Transverse colon (tissue), 3 donors: ENCODE measurements around the gene ZNF580.

Experiments used
- EP300 ChIP-seq: sonication (generic); formaldehyde crosslinking; IDR thresholded peaks from one replicate; pipeline ENCODE4 v1.6.1; 2017; ENCODE audit warnings: antibody characterized with exemption, low read depth
- POLR2A ChIP-seq: fragments of 450-650 bp; IDR thresholded peaks from one replicate; pipeline ENCODE4 v1.6.1; 2016; ENCODE audit warnings: antibody characterized with exemption, mild to moderate bottlenecking, moderate library complexity
- TF ChIP-seq, protein P1 (sequence below), 5 experiments: fragments of 200-600 bp in 3 of 5; fragments of 450-650 bp in 2 of 5; sonication (generic) in 3 of 5; IDR thresholded peaks; 1 replicate in 2 of 5; 2 replicates in 3 of 5; pipeline ENCODE4 v1.5.1; 2016 to 2017; ENCODE audit warnings: antibody characterized with exemption in 5 of 5, inconsistent platforms in 3 of 5, mild to moderate bottlenecking in 2 of 5, moderate library complexity in 1 of 5

DNA sequence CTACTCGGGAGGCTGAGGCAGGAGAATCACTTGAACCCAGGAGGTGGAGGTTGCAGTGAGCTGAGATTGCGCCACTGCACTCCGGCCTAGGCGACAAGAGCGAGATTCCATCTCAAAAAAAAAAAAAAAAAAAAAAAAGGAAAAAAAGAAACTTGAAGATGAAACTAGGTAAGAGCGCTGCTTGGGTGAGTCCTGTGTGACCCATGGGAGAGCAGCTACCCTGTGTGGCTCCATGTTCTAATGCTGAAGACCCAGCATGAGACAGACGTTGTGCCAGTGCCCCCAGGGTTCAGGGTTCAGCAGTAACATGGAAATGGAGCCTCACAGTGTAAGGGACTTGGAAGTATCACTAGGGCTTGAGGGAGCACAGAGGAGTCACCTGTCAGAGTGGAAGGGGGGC, 22.4 kb upstream of the ZNF580 start:
- TF ChIP-seq, protein P1, sequence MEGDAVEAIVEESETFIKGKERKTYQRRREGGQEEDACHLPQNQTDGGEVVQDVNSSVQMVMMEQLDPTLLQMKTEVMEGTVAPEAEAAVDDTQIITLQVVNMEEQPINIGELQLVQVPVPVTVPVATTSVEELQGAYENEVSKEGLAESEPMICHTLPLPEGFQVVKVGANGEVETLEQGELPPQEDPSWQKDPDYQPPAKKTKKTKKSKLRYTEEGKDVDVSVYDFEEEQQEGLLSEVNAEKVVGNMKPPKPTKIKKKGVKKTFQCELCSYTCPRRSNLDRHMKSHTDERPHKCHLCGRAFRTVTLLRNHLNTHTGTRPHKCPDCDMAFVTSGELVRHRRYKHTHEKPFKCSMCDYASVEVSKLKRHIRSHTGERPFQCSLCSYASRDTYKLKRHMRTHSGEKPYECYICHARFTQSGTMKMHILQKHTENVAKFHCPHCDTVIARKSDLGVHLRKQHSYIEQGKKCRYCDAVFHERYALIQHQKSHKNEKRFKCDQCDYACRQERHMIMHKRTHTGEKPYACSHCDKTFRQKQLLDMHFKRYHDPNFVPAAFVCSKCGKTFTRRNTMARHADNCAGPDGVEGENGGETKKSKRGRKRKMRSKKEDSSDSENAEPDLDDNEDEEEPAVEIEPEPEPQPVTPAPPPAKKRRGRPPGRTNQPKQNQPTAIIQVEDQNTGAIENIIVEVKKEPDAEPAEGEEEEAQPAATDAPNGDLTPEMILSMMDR (IDR thresholded peaks at IDR 0.05): no peak
- TF ChIP-seq POLR2A: no peak
- TF ChIP-seq EP300: no peak
